Measurements from ENCODE around the gene GCLM. TPM values are rescaled to one million over a fixed set of nuclear protein-coding genes. Genes with fewer than 3 reads are reported as not detected.
"Not testable (repeated sequence)": the region's sequence is repeated elsewhere in the genome, so short reads cannot be mapped to it uniquely, and the experiment has no call there.

Gene GCLM
- total and polyA plus RNA-seq, 2 experiments from 2014 or later: 1.5 to 11.1 TPM

GRCh38 chr1:93876244-93876643 is 33.0 kb downstream of the GCLM start:
- H3K36me3 ChIP-seq: peaks cover 50% of the 10 kb centered on the region
- H3K9me3 ChIP-seq (ENCODE audit: low read depth): no peaks in the 10 kb centered on the region
- DNase-seq (ENCODE audit: low read depth in 1 of 2, low spot score in 1 of 2): no peak
- no peak overlapping the region for H3K27ac ChIP-seq
- no peaks in the 10 kb centered on the region for H3K27me3 ChIP-seq
- no peak for TF ChIP-seq CTCF (IDR thresholded peaks at IDR 0.05; ENCODE audit: low read depth, low read length)
- H3K4me3 ChIP-seq: no peak overlapping the region
- H3K4me1 ChIP-seq (ENCODE audit: low read depth): peaks cover 4% of the 10 kb centered on the region

GRCh38 chr1:93874025-93874651 is 35.1 kb downstream of the GCLM start:
- TF ChIP-seq CTCF (IDR thresholded peaks at IDR 0.05; ENCODE audit: low read depth, low read length): peak; percentile 66
- Histone ChIP-seq H3K4me1 (ENCODE audit: low read depth) (no peaks in the 10 kb centered on the region), H3K4me3 (no peak overlapping the region), H3K36me3 (peaks cover 69% of the 10 kb centered on the region), H3K27ac (no peak overlapping the region), H3K27me3 (no peaks in the 10 kb centered on the region), H3K9me3 (ENCODE audit: low read depth) (no peaks in the 10 kb centered on the region)
- DNase-seq (ENCODE audit: low read depth in 1 of 2, low spot score in 1 of 2): peak; percentile 42 to 65

- H3K4me3 ChIP-seq: no peak overlapping the region
- H3K9me3 ChIP-seq (ENCODE audit: low read depth): no peaks in the 10 kb centered on the region
- peaks cover 64% of the 10 kb centered on the region for H3K36me3 ChIP-seq
- no peaks in the 10 kb centered on the region for H3K4me1 ChIP-seq (ENCODE audit: low read depth)
- H3K27me3 ChIP-seq: no peaks in the 10 kb centered on the region
- H3K27ac ChIP-seq: no peak overlapping the region
- no peak for TF ChIP-seq CTCF (IDR thresholded peaks at IDR 0.05; ENCODE audit: low read depth, low read length)
- DNase-seq (ENCODE audit: low read depth in 1 of 2, low spot score in 1 of 2): no peak
Measured at GRCh38 chr1:93871366-93871765, 37.9 kb downstream of the GCLM start.

- Histone ChIP-seq H3K27ac (no peak overlapping the region), H3K4me3 (no peak overlapping the region), H3K36me3 (peaks cover 49% of the 10 kb centered on the region), H3K9me3 (ENCODE audit: low read depth) (no peaks in the 10 kb centered on the region), H3K27me3 (no peaks in the 10 kb centered on the region), H3K4me1 (ENCODE audit: low read depth) (no peaks in the 10 kb centered on the region)
- no peak for DNase-seq (ENCODE audit: low read depth in 1 of 2, low spot score in 1 of 2)
- no peak for TF ChIP-seq CTCF (IDR thresholded peaks at IDR 0.05; ENCODE audit: low read depth, low read length)
Measured at GRCh38 chr1:93869653-93870052, 39.6 kb downstream of the GCLM start.

- H3K27me3 ChIP-seq; H3K9me3 ChIP-seq (ENCODE audit: low read depth); DNase-seq (ENCODE audit: low read depth in 1 of 2, low spot score in 1 of 2); H3K27ac ChIP-seq; H3K4me3 ChIP-seq; H3K4me1 ChIP-seq (ENCODE audit: low read depth): not testable (repeated sequence)
- peaks cover 40% of the 10 kb centered on the region for H3K36me3 ChIP-seq
Measured at GRCh38 chr1:93868492-93868891, 40.7 kb downstream of the GCLM start.

GRCh38 chr1:93865253-93865652 is 44.0 kb downstream of the GCLM start:
- Histone ChIP-seq H3K27ac (no peak overlapping the region), H3K36me3 (peaks cover 13% of the 10 kb centered on the region), H3K4me3 (no peak overlapping the region), H3K4me1 (ENCODE audit: low read depth) (no peaks in the 10 kb centered on the region), H3K27me3 (no peaks in the 10 kb centered on the region), H3K9me3 (ENCODE audit: low read depth) (no peaks in the 10 kb centered on the region)
- no peak for DNase-seq (ENCODE audit: low read depth in 1 of 2, low spot score in 1 of 2)
- TF ChIP-seq CTCF (IDR thresholded peaks at IDR 0.05; ENCODE audit: low read depth, low read length): no peak
